Right lobe of liver (tissue), 6 donors: Measurements from ENCODE around the gene MON1A. TPM values are rescaled to one million over a fixed set of nuclear protein-coding genes. Genes with fewer than 3 reads are reported as not detected.
A peak's percentile ranks its signal among the peaks of the same experiment; 100 is the strongest.

Experiments
- ATAC-seq, 4 donors: fragments of 200-7000 bp; cut with Tn5 transposase; one replicate each; pipeline ENCODE4 v1.9.1; 2020; ENCODE audit warnings: mild to moderate bottlenecking in 4 of 4, moderate library complexity in 4 of 4
- DNase-seq, 3 donors: peaks; one replicate each; pipeline ENCODE4 v3.0.0-alpha.2; 2020
- H3K27ac ChIP-seq, 3 donors: fragments of 200-600 bp; one replicate each; pipeline ENCODE4 v1.8.0; 2022
- H3K27me3 ChIP-seq, 2 donors: fragments of 200-600 bp; one replicate each; pipeline ENCODE4 v1.8.0; 2022
- H3K36me3 ChIP-seq, 4 donors: fragments of 200-600 bp; sonication (generic) in 1 of 4; one replicate each; pipeline versions ENCODE4 v1.5.1 to v1.8.0; 2017 to 2022; ENCODE audit warnings: control low read depth in 1 of 4
- H3K4me1 ChIP-seq, 4 donors: fragments of 200-600 bp; sonication (generic) in 1 of 4; one replicate each; pipeline versions ENCODE4 v1.5.1 to v1.8.0; 2017 to 2022; ENCODE audit warnings: control low read depth in 1 of 4
- H3K4me3 ChIP-seq, 3 donors: fragments of 200-600 bp; one replicate each; pipeline ENCODE4 v1.8.0; 2022
- H3K9me3 ChIP-seq, 4 donors: fragments of 200-600 bp; sonication (generic) in 1 of 4; one replicate each; pipeline versions ENCODE4 v1.5.1 to v1.8.0; 2017 to 2022; ENCODE audit warnings: control low read depth in 1 of 4
- CTCF ChIP-seq, 4 donors: fragments of 200-600 bp in 3 of 4; fragments of 450-650 bp in 1 of 4; IDR thresholded peaks; one replicate each; pipeline versions ENCODE4 v1.5.1 to v1.8.0; 2016 to 2022; ENCODE audit warnings: antibody characterized with exemption in 4 of 4, mild to moderate bottlenecking in 2 of 4
- POLR2A ChIP-seq: fragments of 450-650 bp; IDR thresholded peaks from one replicate; pipeline ENCODE4 v1.6.1; 2017; ENCODE audit warnings: antibody characterized with exemption, mild to moderate bottlenecking
- WGBS: methylation state at CpG from one replicate; pipeline ENCODE4 v1.1.6; 2018; ENCODE audit warnings: low coverage, low lambda C conversion rate; ENCODE audit not compliant: insufficient coverage; ENCODE audit errors: missing lambda C conversion rate; 5-methylcytosine and 5-hydroxymethylcytosine counted together
- intact Hi-C, 2 donors: fragments of 100-400 bp; cut with DNase I; formaldehyde crosslinking; loops; one replicate each; pipeline versions ENCODE4 v1.11.2 to v1.14.1; 2022
- total RNA-seq, 6 experiments: library from RNA; depleted of rRNA in 2 of 6; stranded (reverse); fragments of >200 nt in 2 of 6; fragmentation: NEBNext Ultra II Directional in 3 of 6; extraction: Animal tissue kit (Norgen Biotek cat#: 25700) in 3 of 6; gene quantifications; one replicate each; pipeline versions ENCODE4 v1.1.0 to v1.2.4, GENCODE V29; 2016 to 2023
- donor health status: DM: no; HTN: yes; CAD: no.
- donor health status: DM: no; HTN: no; CAD: no.
- donor health status: DM: no; HTN: no; CAD: no.
- donor health status: DM: no; HTN: yes; CAD: no.
- donor health status: DM: no; HTN: yes; CAD: no.

MON1A gene
- total RNA-seq, 6 experiments from 2014 or later: 5.4 to 14.2 (median 7.5) TPM

DNA sequence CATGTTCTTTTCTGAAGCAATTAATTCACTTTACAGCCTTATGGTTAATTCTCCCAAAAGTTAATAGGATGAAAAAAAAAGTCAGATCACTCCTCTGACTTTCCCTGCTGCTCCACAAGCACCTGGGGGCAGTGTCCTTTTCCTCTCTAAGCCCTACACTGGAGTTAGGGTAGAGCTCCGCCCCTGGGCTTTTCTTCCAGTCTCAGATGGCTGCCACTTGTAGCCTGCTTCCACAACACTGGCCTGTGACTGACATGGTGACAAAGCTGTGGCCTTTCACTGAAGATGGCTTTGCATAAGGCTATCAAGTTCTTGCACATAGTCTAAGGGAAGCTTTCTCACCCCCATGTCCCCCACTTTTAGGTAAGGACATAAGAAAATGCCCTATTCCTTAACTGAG lies 1.3 kb upstream of the MON1A start:
- Histone ChIP-seq H3K4me1 (peaks cover 0 to 11% (median 2%) of the 10 kb centered on the region in 4 donors), H3K36me3 (no peaks in the 10 kb centered on the region), H3K9me3 (no peaks in the 10 kb centered on the region), H3K4me3 (no peak overlapping the region), H3K27me3 (no peaks in the 10 kb centered on the region), H3K27ac (peak overlapping the region in 1 of 3 donors; percentile 79)
- DNase-seq (no peak), ATAC-seq (no peak)
- TF ChIP-seq CTCF (IDR thresholded peaks at IDR 0.05) (no peak), POLR2A (no peak)
- intact Hi-C loops: no loop called here
- 80% methylated on average over 1 of the region's 1 CpG for WGBS

GRCh38 chr3:49930168-49930690 lies 618 bp upstream of the MON1A start:
- no peak for ATAC-seq
- Histone ChIP-seq H3K27ac (peak overlapping the region; percentile 38 to 79 (median 78)), H3K27me3 (no peaks in the 10 kb centered on the region), H3K36me3 (no peaks in the 10 kb centered on the region), H3K4me1 (peaks cover 0 to 11% (median 2%) of the 10 kb centered on the region in 4 donors), H3K9me3 (no peaks in the 10 kb centered on the region), H3K4me3 (peak overlapping the region; percentile 82 to 92 (median 92))
- WGBS: 67% methylated on average over 15 of the region's 16 CpGs
- DNase-seq: no peak
- intact Hi-C loops: no loop called here
- TF ChIP-seq CTCF (IDR thresholded peaks at IDR 0.05): no peak
- no peak for TF ChIP-seq POLR2A

- TF ChIP-seq POLR2A (no peak), CTCF (IDR thresholded peaks at IDR 0.05) (no peak)
- peak in 2 of 4 donors; percentile 8 to 9 for ATAC-seq
- WGBS: 19% methylated on average over 5 of the region's 5 CpGs
Measured at GRCh38 chr3:49928481-49929017, 1.1 kb downstream of the MON1A start.

GRCh38 chr3:49927798-49928197 lies 1.8 kb downstream of the MON1A start:
- Histone ChIP-seq H3K36me3 (no peaks in the 10 kb centered on the region), H3K4me3 (no peak overlapping the region), H3K4me1 (peaks cover 0 to 11% (median 2%) of the 10 kb centered on the region in 4 donors), H3K27ac (no peak overlapping the region), H3K9me3 (no peaks in the 10 kb centered on the region), H3K27me3 (no peaks in the 10 kb centered on the region)
- TF ChIP-seq POLR2A (no peak), CTCF (IDR thresholded peaks at IDR 0.05) (no peak)
- intact Hi-C loops: no loop called here
- 89% methylated on average over 3 of the region's 5 CpGs for WGBS
- no peak for ATAC-seq
- no peak for DNase-seq

More at GRCh38 chr3:49928481-49929017, 1.1 kb downstream of the MON1A start:
- Histone ChIP-seq H3K27me3 (no peaks in the 10 kb centered on the region), H3K36me3 (no peaks in the 10 kb centered on the region), H3K4me1 (peaks cover 0 to 11% (median 2%) of the 10 kb centered on the region in 4 donors), H3K9me3 (no peaks in the 10 kb centered on the region), H3K27ac (no peak overlapping the region), H3K4me3 (peak overlapping the region; percentile 82 to 92 (median 92))
- peak in 1 of 3 donors; percentile 56 for DNase-seq
- intact Hi-C loops: no loop called here
